GM19238 (cell line): ENCODE measurements around the gene SSR3.
"Not testable (repeated sequence)": the region's sequence is repeated elsewhere in the genome, so short reads cannot be mapped to it uniquely, and the experiment has no call there.

ENCODE experiments used
- DNase-seq: peaks from one replicate; pipeline ENCODE4 v3.0.0; 2011; ENCODE audit warnings: low spot score; ENCODE audit not compliant: insufficient read length

Gene SSR3

GRCh38 chr3:156576051-156576450 is 21.1 kb upstream of the SSR3 start:
- no peak for DNase-seq

- DNase-seq, result no peak
These were observed 20.7 kb upstream of the SSR3 start for GRCh38 chr3:156575641-156576040.

GRCh38 chr3:156569881-156570280 is 15.0 kb upstream of the SSR3 start:
- not testable (repeated sequence) for DNase-seq

GRCh38 chr3:156569016-156569415 is 14.1 kb upstream of the SSR3 start:
- not testable (repeated sequence) for DNase-seq

GRCh38 chr3:156563900-156564682 is 9.2 kb upstream of the SSR3 start:
- no peak for DNase-seq

GRCh38 chr3:156562486-156562885 is 7.6 kb upstream of the SSR3 start:
- DNase-seq, result not testable (repeated sequence)

- no peak for DNase-seq
These were observed 6.6 kb upstream of the SSR3 start for GRCh38 chr3:156561533-156561932.

- DNase-seq, result no peak
These were observed 4.4 kb upstream of the SSR3 start for GRCh38 chr3:156559321-156559720.

GRCh38 chr3:156558389-156558788 is 3.5 kb upstream of the SSR3 start:
- DNase-seq, result no peak

GRCh38 chr3:156554515-156554841 is 439 bp downstream of the SSR3 start:
- DNase-seq, result no peak

GRCh38 chr3:156553705-156554356 is 1.1 kb downstream of the SSR3 start:
- no peak for DNase-seq

- no peak for DNase-seq
These were observed 1.9 kb downstream of the SSR3 start for GRCh38 chr3:156552973-156553372.

GRCh38 chr3:156551746-156552145 is 3.2 kb downstream of the SSR3 start:
- DNase-seq, result no peak

- no peak for DNase-seq
These were observed 3.7 kb downstream of the SSR3 start for GRCh38 chr3:156551261-156551660.

- DNase-seq, result no peak
These were observed 6.0 kb downstream of the SSR3 start for GRCh38 chr3:156548902-156549301.

- DNase-seq, result no peak
These were observed 6.8 kb downstream of the SSR3 start for GRCh38 chr3:156548041-156548687.

- DNase-seq, result no peak
These were observed 7.3 kb downstream of the SSR3 start for GRCh38 chr3:156547637-156548036.

- DNase-seq, result no peak
These were observed 11.8 kb downstream of the SSR3 start for GRCh38 chr3:156543043-156543555.

GRCh38 chr3:156542101-156543042 is 12.5 kb downstream of the SSR3 start:
- no peak for DNase-seq

GRCh38 chr3:156539802-156540201 is 15.1 kb downstream of the SSR3 start:
- no peak for DNase-seq

GRCh38 chr3:156539051-156539450 is 15.9 kb downstream of the SSR3 start:
- DNase-seq, result no peak
